MM.1S (cell line): ENCODE data around the gene SPATA13.

Source experiments
- DNase-seq: peaks from one replicate; pipeline ENCODE4 v3.0.0-alpha.2; 2015
- H2AFZ ChIP-seq: fragments of 300-600 bp; sonication (generic); 2 replicates; pipeline ENCODE4 v1.6.0; 2016; ENCODE audit warnings: antibody characterized with exemption, low read length
- H3F3A ChIP-seq: fragments of 300-600 bp; sonication (generic); 2 replicates; pipeline ENCODE4 v1.6.1; 2016; ENCODE audit warnings: mild to moderate bottlenecking, antibody characterized with exemption, low read length, moderate library complexity, mixed read lengths; ENCODE audit not compliant: insufficient read depth
- H3K27ac ChIP-seq: fragments of 300-600 bp; sonication (generic); 2 replicates; pipeline ENCODE4 v1.5.1; 2016; ENCODE audit warnings: mild to moderate bottlenecking, low read length
- H3K27me3 ChIP-seq: fragments of 300-600 bp; sonication (generic); replicated peaks from 2 replicates; pipeline ENCODE4 v1.6.0; 2016; ENCODE audit warnings: low read length; ENCODE audit not compliant: insufficient read depth
- H3K36me3 ChIP-seq: fragments of 300-600 bp; sonication (generic); replicated peaks from 2 replicates; pipeline ENCODE4 v1.6.1; 2016; ENCODE audit warnings: mild to moderate bottlenecking, low read length, mixed read lengths; ENCODE audit not compliant: insufficient read depth
- H3K4me1 ChIP-seq: fragments of 300-600 bp; sonication (generic); 2 replicates; pipeline ENCODE4 v1.6.1; 2016; ENCODE audit warnings: low read length, mixed read lengths
- H3K4me2 ChIP-seq: fragments of 300-600 bp; sonication (generic); 2 replicates; pipeline ENCODE4 v1.6.0; 2016; ENCODE audit warnings: low read depth, low read length
- H3K4me3 ChIP-seq: fragments of 300-600 bp; sonication (generic); 2 replicates; pipeline ENCODE4 v1.5.1; 2016; ENCODE audit warnings: low read length, mixed read lengths
- H3K79me2 ChIP-seq: fragments of 300-600 bp; sonication (generic); 2 replicates; pipeline ENCODE4 v1.6.1; 2016; ENCODE audit warnings: mixed run types, low read length, mixed read lengths
- H3K9ac ChIP-seq: fragments of 300-600 bp; sonication (generic); 2 replicates; pipeline ENCODE4 v1.6.1; 2016; ENCODE audit warnings: low read length, mixed read lengths
- H3K9me2 ChIP-seq: fragments of 300-600 bp; sonication (generic); replicated peaks from 2 replicates; pipeline ENCODE4 v1.6.1; 2016; ENCODE audit warnings: mild to moderate bottlenecking, low read length, mixed read lengths; ENCODE audit not compliant: insufficient read depth
- H3K9me3 ChIP-seq: fragments of 300-600 bp; sonication (generic); replicated peaks from 2 replicates; pipeline ENCODE4 v1.6.1; 2016; ENCODE audit warnings: mild to moderate bottlenecking, low read length, mixed read lengths; ENCODE audit not compliant: insufficient read depth
- H4K20me1 ChIP-seq: fragments of 300-600 bp; sonication (generic); 2 replicates; pipeline ENCODE4 v1.6.1; 2016; ENCODE audit warnings: mild to moderate bottlenecking, low read length, moderate library complexity, mixed read lengths; ENCODE audit not compliant: insufficient read depth
- EZH2 ChIP-seq: fragments of 300-600 bp; sonication (generic); optimal IDR thresholded peaks from 2 replicates; pipeline ENCODE3; 2017; ENCODE audit warnings: low read depth, mild to moderate bottlenecking, antibody characterized with exemption, low read length, mixed read lengths
- EZH2phosphoT487 ChIP-seq: fragments of 300-600 bp; sonication (generic); IDR thresholded peaks from 2 replicates; pipeline ENCODE4 v1.6.1; 2018; ENCODE audit warnings: antibody characterized with exemption, low read length
- TF ChIP-seq, protein P1 (sequence below): fragments of 300-600 bp; sonication (generic); IDR thresholded peaks from 2 replicates; pipeline ENCODE4 v1.5.1; 2016; ENCODE audit warnings: antibody characterized with exemption, low read length, mixed read lengths

The SPATA13 gene

DNA sequence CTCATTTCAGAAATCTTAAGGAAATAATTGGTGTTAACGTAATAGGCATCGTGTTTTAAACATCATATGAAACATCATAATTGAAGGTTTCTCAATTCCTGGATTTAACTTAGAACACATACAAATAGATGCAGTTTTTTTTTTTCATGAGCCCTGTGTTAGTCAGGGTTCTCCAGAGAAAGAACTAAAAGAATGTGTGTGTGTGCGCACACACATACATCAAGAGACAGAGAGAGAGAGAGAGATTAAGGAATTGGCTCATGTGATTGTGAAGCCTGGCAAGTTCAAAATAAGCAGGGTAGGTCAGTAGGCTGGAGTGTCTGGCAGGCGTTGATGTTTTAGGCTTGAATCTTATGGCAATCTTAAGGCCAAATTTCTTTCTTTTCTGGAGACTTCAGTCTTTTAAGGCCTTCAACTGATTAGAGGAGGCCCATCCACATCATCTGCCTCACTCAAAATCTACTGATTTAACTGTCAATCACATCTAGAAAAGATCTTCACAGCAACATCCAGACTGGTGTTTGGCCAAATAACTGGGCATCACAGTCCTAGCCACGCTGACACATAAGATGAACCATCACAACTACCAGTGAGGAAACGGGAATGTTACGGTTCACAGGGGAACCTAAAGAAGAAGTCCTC lies 25.2 kb downstream of the SPATA13 start:
- H3K9me3 ChIP-seq = no peaks in the 10 kb centered on the region
- no peak for DNase-seq
- no peak overlapping the region for H3K9ac ChIP-seq
- no peak overlapping the region for H3K4me2 ChIP-seq
- no peaks in the 10 kb centered on the region for H3K9me2 ChIP-seq
- H2AFZ ChIP-seq = no peak overlapping the region
- H3K79me2 ChIP-seq = no peaks in the 10 kb centered on the region
- H3K27ac ChIP-seq = no peak overlapping the region
- H3F3A ChIP-seq = no peaks in the 10 kb centered on the region
- H4K20me1 ChIP-seq = no peaks in the 10 kb centered on the region
- H3K36me3 ChIP-seq = no peaks in the 10 kb centered on the region
- no peak overlapping the region for H3K4me3 ChIP-seq
- no peak for TF ChIP-seq EZH2
- no peak for TF ChIP-seq EZH2phosphoT487
- TF ChIP-seq, protein P1, sequence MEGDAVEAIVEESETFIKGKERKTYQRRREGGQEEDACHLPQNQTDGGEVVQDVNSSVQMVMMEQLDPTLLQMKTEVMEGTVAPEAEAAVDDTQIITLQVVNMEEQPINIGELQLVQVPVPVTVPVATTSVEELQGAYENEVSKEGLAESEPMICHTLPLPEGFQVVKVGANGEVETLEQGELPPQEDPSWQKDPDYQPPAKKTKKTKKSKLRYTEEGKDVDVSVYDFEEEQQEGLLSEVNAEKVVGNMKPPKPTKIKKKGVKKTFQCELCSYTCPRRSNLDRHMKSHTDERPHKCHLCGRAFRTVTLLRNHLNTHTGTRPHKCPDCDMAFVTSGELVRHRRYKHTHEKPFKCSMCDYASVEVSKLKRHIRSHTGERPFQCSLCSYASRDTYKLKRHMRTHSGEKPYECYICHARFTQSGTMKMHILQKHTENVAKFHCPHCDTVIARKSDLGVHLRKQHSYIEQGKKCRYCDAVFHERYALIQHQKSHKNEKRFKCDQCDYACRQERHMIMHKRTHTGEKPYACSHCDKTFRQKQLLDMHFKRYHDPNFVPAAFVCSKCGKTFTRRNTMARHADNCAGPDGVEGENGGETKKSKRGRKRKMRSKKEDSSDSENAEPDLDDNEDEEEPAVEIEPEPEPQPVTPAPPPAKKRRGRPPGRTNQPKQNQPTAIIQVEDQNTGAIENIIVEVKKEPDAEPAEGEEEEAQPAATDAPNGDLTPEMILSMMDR = no peak
- no peaks in the 10 kb centered on the region for H3K27me3 ChIP-seq
- H3K4me1 ChIP-seq = no peaks in the 10 kb centered on the region

DNA sequence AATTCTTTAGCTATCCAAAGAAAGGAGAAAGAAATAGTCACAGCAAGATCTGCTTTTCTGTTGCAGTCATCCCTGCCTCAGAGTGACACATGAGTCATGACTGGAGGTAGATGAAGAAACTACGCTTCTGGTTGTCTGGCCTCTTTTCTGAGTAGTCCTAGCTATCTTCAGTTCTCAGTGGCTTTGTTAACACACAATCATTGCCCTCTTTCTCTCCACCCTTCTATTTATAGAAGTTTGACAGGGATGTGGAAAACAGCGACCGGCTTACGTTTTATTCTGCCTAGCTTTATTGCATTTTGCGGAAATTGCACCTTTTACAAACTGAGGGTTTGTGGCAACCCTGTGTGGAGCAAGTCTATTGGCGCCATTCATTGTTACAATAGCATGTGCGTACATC lies 26.7 kb downstream of the SPATA13 start:
- no peak overlapping the region for H3K4me3 ChIP-seq
- no peaks in the 10 kb centered on the region for H3K4me1 ChIP-seq
- H4K20me1 ChIP-seq = no peaks in the 10 kb centered on the region
- no peaks in the 10 kb centered on the region for H3K79me2 ChIP-seq
- H3F3A ChIP-seq = no peaks in the 10 kb centered on the region
- no peaks in the 10 kb centered on the region for H3K9me2 ChIP-seq
- H3K27me3 ChIP-seq = no peaks in the 10 kb centered on the region
- H3K36me3 ChIP-seq = no peaks in the 10 kb centered on the region
- no peak overlapping the region for H2AFZ ChIP-seq
- H3K9me3 ChIP-seq = no peaks in the 10 kb centered on the region
- DNase-seq = no peak
- H3K9ac ChIP-seq = no peak overlapping the region
- H3K27ac ChIP-seq = no peak overlapping the region
- H3K4me2 ChIP-seq = no peak overlapping the region
- TF ChIP-seq, protein P1 = no peak
- TF ChIP-seq EZH2phosphoT487 = no peak
- TF ChIP-seq EZH2 = no peak

DNA sequence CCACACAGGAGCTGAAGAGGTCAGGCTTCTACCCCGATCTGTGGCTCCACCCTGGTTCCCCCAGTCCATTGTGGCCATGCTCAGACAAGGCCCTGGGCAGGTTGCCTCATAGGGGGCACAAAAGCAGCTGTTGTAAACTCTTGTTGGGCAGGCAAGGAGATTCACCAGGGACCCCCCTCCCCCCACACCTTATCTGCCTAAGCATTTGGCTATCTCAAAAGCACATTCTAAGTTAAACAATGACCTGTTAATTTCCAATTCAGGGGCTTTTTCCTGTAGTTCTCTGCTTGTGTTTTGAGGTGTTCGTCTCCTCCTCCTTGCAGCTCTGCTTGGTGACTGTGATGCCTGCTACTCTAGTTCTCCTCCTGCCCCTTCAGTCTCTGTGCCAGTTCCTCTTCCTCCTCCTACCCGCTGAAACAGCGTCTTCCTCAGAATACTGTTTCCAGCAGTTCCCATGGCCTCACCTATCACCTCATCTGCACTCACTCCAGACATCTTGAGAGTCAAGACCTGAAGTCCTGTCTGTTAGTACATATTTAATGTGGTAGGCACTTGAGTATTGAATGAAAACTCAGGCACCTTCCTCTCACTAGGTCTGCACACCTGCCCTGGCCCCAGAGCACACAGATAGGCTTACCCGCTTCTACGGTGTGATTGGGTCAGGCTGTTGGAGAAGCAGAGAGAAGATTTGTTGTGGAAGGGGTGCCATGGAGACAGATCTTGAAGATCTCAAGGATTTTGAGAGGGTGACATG lies 31.7 kb downstream of the SPATA13 start:
- no peaks in the 10 kb centered on the region for H3K79me2 ChIP-seq
- H3F3A ChIP-seq = no peaks in the 10 kb centered on the region
- H3K9me2 ChIP-seq = no peaks in the 10 kb centered on the region
- TF ChIP-seq, protein P1 = no peak
- TF ChIP-seq EZH2 (no peak), EZH2phosphoT487 (no peak)
- no peak overlapping the region for H3K27ac ChIP-seq
- no peak overlapping the region for H3K9ac ChIP-seq
- H3K4me3 ChIP-seq = no peak overlapping the region
- no peaks in the 10 kb centered on the region for H3K36me3 ChIP-seq
- no peak for DNase-seq
- no peak overlapping the region for H2AFZ ChIP-seq
- H4K20me1 ChIP-seq = no peaks in the 10 kb centered on the region
- no peaks in the 10 kb centered on the region for H3K4me1 ChIP-seq
- no peaks in the 10 kb centered on the region for H3K27me3 ChIP-seq
- no peaks in the 10 kb centered on the region for H3K9me3 ChIP-seq
- no peak overlapping the region for H3K4me2 ChIP-seq
